Measurements from ENCODE around the gene CHRDL2. TPM values are rescaled to one million over a fixed set of nuclear protein-coding genes. Genes with fewer than 3 reads are reported as not detected.

Gene CHRDL2
- total and polyA plus RNA-seq, 2 of the 4 experiments (the other 2 are of a cell fraction) = 0.80 TPM; not detected in 1

DNA sequence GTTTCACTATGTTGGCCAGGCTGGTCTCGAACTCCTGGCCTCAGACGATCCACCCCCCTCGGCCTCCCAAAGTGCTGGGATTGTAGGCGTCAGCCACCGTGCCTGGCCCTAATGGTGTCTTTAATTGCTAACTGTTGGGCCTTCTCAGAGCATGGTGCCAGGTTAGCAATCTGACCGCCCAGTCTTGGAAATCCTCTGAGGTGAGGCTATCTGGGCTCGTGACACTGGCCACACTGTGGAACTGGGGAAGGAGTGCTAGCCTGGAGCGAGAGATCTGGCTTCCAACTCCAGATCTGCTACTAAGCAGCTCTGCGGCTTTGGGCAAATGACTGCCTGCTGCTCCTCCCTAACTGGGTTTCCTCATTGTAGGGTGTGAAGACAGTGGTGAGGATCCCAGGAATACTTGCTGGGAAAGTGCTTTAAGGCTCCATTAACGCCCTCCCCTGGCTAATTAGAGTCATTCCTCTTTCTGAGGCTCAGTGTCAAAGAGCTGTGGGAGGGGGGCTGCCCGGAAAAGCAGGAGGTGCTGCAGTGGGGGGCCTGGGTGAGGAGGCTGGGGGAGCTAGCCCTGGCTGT is 35.4 kb downstream of the CHRDL2 start (continued):
- no peak for TF ChIP-seq RCOR1 (IDR thresholded peaks at IDR 0.05; ENCODE audit: insufficient replicate concordance, low read length)

GRCh38 chr11:74694136-74694930 is 36.9 kb downstream of the CHRDL2 start:
- Histone ChIP-seq H2BK20ac (ENCODE audit: low read depth, low read length) (peak overlapping the region; percentile 60), H2AK9ac (replicated peaks; ENCODE audit: low read depth, low read length, poor library complexity) (peak overlapping the region; percentile 30), H2AFZ (replicated peaks; ENCODE audit: low read length, poor library complexity) (peak overlapping the region; percentile 46), H3K14ac (replicated peaks; ENCODE audit: low read depth, low read length) (peak overlapping the region; percentile 7; the same call in 1 of the 2 replicates), H3K4ac (ENCODE audit: low read depth, low read length) (peak overlapping the region; percentile 58), H3K56ac (ENCODE audit: extremely low read depth, insufficient read depth, low read length) (no peak overlapping the region), H4K91ac (ENCODE audit: insufficient read depth, low read depth, low read length) (peak overlapping the region; percentile 10; the same call in 1 of the 2 replicates), H3K4me3 (ENCODE audit: insufficient read depth, low read depth, low read length) (no peak overlapping the region), H3K4me2 (ENCODE audit: low read depth, low read length) (no peak overlapping the region), H2BK120ac (ENCODE audit: low read depth, low read length) (peak overlapping the region; percentile 62; the same call in 1 of the 2 replicates), H4K20me1 (ENCODE audit: insufficient read depth, low read length) (no peaks in the 10 kb centered on the region), H4K8ac (ENCODE audit: low read depth in 2 of 2, low read length in 2 of 2) (peak overlapping the region; percentile 31 to 52; a peak in 2 of 4 replicates), H3K79me1 (ENCODE audit: low read depth in 1 of 2, low read length in 2 of 2) (no peaks in the 10 kb centered on the region), H3K9ac (ENCODE audit: low read depth, low read length) (no peak overlapping the region), H3K4me1 (ENCODE audit: control insufficient read depth, insufficient read depth, low read length) (peaks cover 27% of the 10 kb centered on the region), H3K27ac (ENCODE audit: insufficient read depth, low read length) (no peak overlapping the region), H3K9me3 (ENCODE audit: control insufficient read depth, insufficient read depth, low read length) (no peaks in the 10 kb centered on the region), H3K27me3 (ENCODE audit: control insufficient read depth, insufficient read depth, low read length) (no peaks in the 10 kb centered on the region; the same call in 1 of the 2 replicates), H3K36me3 (ENCODE audit: control insufficient read depth, insufficient read depth, low read length) (no peaks in the 10 kb centered on the region), H2BK15ac (ENCODE audit: low read depth, low read length) (peak overlapping the region; percentile 80; the same call in 2 of the 3 replicates), H4K5ac (ENCODE audit: low read depth, low read length) (peak overlapping the region; percentile 53), H2BK5ac (ENCODE audit: low read depth, low read length, poor library complexity, severe bottlenecking) (no peak overlapping the region), H2AK5ac (ENCODE audit: low read depth, low read length) (peak overlapping the region; percentile 84), H3K23ac (ENCODE audit: low read depth, low read length) (no peak overlapping the region), H3K9me1 (ENCODE audit: insufficient read depth, low read length) (peaks cover 19% of the 10 kb centered on the region), H3K18ac (ENCODE audit: low read depth, low read length) (peak overlapping the region; percentile 72)
- dilution Hi-C loops (cut with HindIII; ENCODE audit: low sequenced_read_pairs, unreplicated experiment) (no loop called here), intact Hi-C loops (cut with micrococcal nuclease) (no loop called here), in situ Hi-C loops (cut with MboI; ENCODE audit: low sequenced_read_pairs) (no loop called here)
- WGBS, 2 experiments (ENCODE audit: extremely low coverage in 2 of 2, insufficient read length in 1 of 2) = 84% methylated on average over 5 of the region's 10 CpGs; no CpG with 5 or more reads in 1 of the 2 experiments
- ATAC-seq (ENCODE audit: low read depth) (no peak), DNase-seq (peak; percentile 43)
- POLR2A ChIA-PET (ENCODE audit: unreplicated experiment) = no interaction called here
- TF ChIP-seq FOS (IDR thresholded peaks at IDR 0.05; ENCODE audit: low read depth, low read length) (no peak), CTCF (conservative IDR thresholded peaks at IDR 0.05; ENCODE audit: low read depth, low read length) (peak; percentile 35), SMC3 (IDR thresholded peaks at IDR 0.05; ENCODE audit: low read depth, low read length) (peak; percentile 22; the same call in 1 of the 2 replicates), BHLHE40 (IDR thresholded peaks at IDR 0.05; ENCODE audit: low read depth, low read length) (no peak), USF2 (IDR thresholded peaks at IDR 0.05; ENCODE audit: low read depth, low read length) (no peak), RAD21 (IDR thresholded peaks at IDR 0.05; ENCODE audit: low read length) (peak; percentile 35)
- CTCF ChIA-PET = interaction anchor here (0.6 to 1.7 kb wide), 3 partner anchors 8 to 123 kb away, joined by 3 to 5 read pairs (median 4); no protein-coding TSS in a partner anchor
- BruUV-seq (replicated peaks) = no TSS peak
